ENCODE data around the gene AGAP2. TPM values are rescaled to one million over a fixed set of nuclear protein-coding genes. Genes with fewer than 3 reads are reported as not detected.

Gene AGAP2
- total RNA-seq, 4 donors from 2014 or later, result 0.45 to 1.4 (median 1.3) TPM

DNA sequence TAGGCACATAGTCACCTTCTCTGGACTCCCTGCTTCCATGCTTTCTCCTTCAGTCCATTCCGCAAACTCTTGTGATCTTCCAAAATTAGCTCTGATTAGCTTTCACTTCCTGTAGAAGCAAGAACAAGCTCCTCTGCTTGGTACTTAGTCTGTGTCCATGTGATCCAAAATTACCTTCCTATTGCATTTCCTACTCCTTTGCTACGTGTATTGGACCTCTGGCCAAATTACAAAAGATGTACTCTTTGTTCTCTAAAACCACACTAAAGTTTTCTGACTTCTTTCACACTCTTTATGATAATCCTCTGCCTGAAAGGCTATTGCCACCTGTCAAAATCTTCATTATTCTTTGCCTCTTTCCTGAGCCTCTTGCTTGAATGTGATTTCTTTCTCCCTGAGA lies 43.3 kb upstream of the AGAP2 start:
- no peaks in the 10 kb centered on the region for H3K9me3 ChIP-seq
- no peak for DNase-seq (ENCODE audit: low spot score in 2 of 2)
- TF ChIP-seq, protein P1, sequence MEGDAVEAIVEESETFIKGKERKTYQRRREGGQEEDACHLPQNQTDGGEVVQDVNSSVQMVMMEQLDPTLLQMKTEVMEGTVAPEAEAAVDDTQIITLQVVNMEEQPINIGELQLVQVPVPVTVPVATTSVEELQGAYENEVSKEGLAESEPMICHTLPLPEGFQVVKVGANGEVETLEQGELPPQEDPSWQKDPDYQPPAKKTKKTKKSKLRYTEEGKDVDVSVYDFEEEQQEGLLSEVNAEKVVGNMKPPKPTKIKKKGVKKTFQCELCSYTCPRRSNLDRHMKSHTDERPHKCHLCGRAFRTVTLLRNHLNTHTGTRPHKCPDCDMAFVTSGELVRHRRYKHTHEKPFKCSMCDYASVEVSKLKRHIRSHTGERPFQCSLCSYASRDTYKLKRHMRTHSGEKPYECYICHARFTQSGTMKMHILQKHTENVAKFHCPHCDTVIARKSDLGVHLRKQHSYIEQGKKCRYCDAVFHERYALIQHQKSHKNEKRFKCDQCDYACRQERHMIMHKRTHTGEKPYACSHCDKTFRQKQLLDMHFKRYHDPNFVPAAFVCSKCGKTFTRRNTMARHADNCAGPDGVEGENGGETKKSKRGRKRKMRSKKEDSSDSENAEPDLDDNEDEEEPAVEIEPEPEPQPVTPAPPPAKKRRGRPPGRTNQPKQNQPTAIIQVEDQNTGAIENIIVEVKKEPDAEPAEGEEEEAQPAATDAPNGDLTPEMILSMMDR (IDR thresholded peaks at IDR 0.05), result no peak
- TF ChIP-seq EP300 (IDR thresholded peaks at IDR 0.05) (no peak), POLR2AphosphoS5 (IDR thresholded peaks at IDR 0.05) (no peak), POLR2A (IDR thresholded peaks at IDR 0.05) (no peak)
- no peak overlapping the region for H3K4me3 ChIP-seq
- no peak overlapping the region for H3K27ac ChIP-seq
- H3K4me1 ChIP-seq, result peaks cover 23% of the 10 kb centered on the region
- peaks cover 19% of the 10 kb centered on the region for H3K36me3 ChIP-seq
- H3K27me3 ChIP-seq, result no peaks in the 10 kb centered on the region
- 66% methylated on average over 2 of the region's 2 CpGs for WGBS

DNA sequence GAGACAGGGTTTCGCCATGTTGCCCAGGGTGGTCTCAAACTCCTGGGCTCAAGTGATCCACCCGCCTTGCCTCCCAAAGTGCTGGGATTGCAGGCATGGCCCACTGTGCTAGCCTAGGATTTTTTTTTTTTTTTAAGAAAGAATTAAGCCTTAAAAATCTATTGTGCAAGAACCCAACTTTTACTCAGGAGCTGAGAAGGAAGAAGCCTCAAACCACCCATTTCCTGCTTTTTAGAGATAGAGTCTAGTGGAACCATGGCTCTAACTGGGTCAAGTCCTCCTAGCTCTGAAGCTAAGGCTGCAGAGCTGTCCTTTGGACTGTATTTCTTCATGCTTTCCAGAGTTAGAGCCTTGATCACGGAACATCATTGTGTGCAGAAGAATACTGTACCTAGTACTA lies 42.7 kb upstream of the AGAP2 start:
- Histone ChIP-seq H3K27me3 (no peaks in the 10 kb centered on the region), H3K36me3 (peaks cover 14% of the 10 kb centered on the region), H3K27ac (no peak overlapping the region), H3K4me1 (peaks cover 23% of the 10 kb centered on the region), H3K4me3 (no peak overlapping the region), H3K9me3 (no peaks in the 10 kb centered on the region)
- WGBS, result 96% methylated on average over 3 of the region's 3 CpGs
- TF ChIP-seq EP300 (IDR thresholded peaks at IDR 0.05) (no peak), POLR2AphosphoS5 (IDR thresholded peaks at IDR 0.05) (no peak)
- TF ChIP-seq, protein P1 (IDR thresholded peaks at IDR 0.05), result no peak
- no peak for DNase-seq (ENCODE audit: low spot score in 2 of 2)

DNA sequence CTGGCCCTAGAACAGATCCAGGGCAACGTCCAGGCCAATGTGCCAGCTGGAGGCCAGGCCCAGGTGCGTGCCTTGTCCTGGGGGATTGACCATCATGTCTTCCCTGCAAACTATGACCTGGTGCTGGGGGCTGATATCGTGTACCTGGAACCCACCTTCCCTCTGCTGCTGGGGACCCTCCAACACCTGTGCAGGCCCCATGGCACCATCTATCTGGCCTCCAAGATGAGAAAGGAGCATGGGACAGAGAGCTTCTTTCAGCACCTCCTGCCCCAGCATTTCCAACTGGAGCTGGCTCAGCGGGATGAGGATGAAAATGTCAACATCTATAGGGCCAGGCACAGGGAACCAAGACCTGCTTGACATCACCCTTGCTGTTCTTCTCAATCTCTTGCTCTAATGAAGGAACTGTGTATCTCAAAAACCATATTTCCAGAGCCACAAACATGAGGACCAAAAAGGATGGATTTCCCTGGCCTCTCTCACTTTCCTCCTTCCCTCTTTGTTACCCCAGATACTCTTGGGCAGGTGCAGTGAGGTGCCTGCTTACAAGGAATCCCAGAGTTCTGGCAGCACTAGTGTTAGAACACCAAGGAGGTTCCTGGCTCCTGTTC lies 41.8 kb upstream of the AGAP2 start:
- DNase-seq (ENCODE audit: low spot score in 2 of 2), result peak in 1 of 2 donors; percentile 55
- Histone ChIP-seq H3K27ac (no peak overlapping the region), H3K4me3 (no peak overlapping the region), H3K9me3 (no peaks in the 10 kb centered on the region), H3K36me3 (peaks cover 5% of the 10 kb centered on the region), H3K27me3 (no peaks in the 10 kb centered on the region), H3K4me1 (peaks cover 23% of the 10 kb centered on the region)
- no peak for TF ChIP-seq EP300 (IDR thresholded peaks at IDR 0.05)
- TF ChIP-seq, protein P1 (IDR thresholded peaks at IDR 0.05), result no peak
- TF ChIP-seq POLR2AphosphoS5 (IDR thresholded peaks at IDR 0.05), result no peak
- TF ChIP-seq POLR2A (IDR thresholded peaks at IDR 0.05), result no peak
- 79% methylated on average over 2 of the region's 4 CpGs for WGBS

GRCh38 chr12:57779736-57780135 lies 41.2 kb upstream of the AGAP2 start:
- H3K27ac ChIP-seq, result no peak overlapping the region
- no peak for DNase-seq (ENCODE audit: low spot score in 2 of 2)

DNA sequence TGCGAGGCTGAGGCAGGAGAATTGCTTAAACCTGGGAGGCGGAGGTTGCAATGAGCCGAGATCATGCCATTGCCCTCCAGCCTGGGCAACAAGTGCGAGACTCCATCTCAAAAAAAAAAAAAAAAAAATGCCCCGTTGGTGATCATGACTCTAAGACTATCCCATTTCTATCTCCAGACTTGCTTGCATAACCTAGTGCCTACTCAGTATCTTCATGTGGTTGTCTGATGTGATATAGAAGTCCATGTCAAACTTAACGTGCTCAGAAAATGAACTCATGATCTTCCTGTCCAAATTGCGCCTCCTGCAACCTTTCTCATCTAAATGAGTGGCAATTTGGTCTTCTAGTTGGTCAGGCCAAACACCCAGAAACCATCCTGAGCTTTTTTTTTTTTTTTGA lies 39.4 kb upstream of the AGAP2 start:
- Histone ChIP-seq H3K27ac (no peak overlapping the region), H3K27me3 (no peaks in the 10 kb centered on the region), H3K4me1 (peaks cover 19% of the 10 kb centered on the region), H3K4me3 (no peak overlapping the region), H3K9me3 (no peaks in the 10 kb centered on the region), H3K36me3 (peaks cover 4% of the 10 kb centered on the region)
- no peak for DNase-seq (ENCODE audit: low spot score in 2 of 2)
- WGBS, result 92% methylated on average over 7 of the region's 7 CpGs
- TF ChIP-seq EP300 (IDR thresholded peaks at IDR 0.05) (no peak), POLR2AphosphoS5 (IDR thresholded peaks at IDR 0.05) (no peak), POLR2A (IDR thresholded peaks at IDR 0.05) (no peak)
- TF ChIP-seq, protein P1 (IDR thresholded peaks at IDR 0.05), result no peak

More at GRCh38 chr12:57779736-57780135, 41.2 kb upstream of the AGAP2 start:
- peaks cover 4% of the 10 kb centered on the region for H3K36me3 ChIP-seq
- H3K4me3 ChIP-seq, result no peak overlapping the region
- H3K9me3 ChIP-seq, result no peaks in the 10 kb centered on the region
- H3K27me3 ChIP-seq, result no peaks in the 10 kb centered on the region
- peaks cover 23% of the 10 kb centered on the region for H3K4me1 ChIP-seq
- TF ChIP-seq, protein P1 (IDR thresholded peaks at IDR 0.05), result no peak
- TF ChIP-seq POLR2A (IDR thresholded peaks at IDR 0.05), result no peak
- no peak for TF ChIP-seq POLR2AphosphoS5 (IDR thresholded peaks at IDR 0.05)
- TF ChIP-seq EP300 (IDR thresholded peaks at IDR 0.05), result no peak
- 38% methylated on average over 1 of the region's 1 CpG for WGBS
